ENCODE measurements around the gene CNTROB. TPM values are rescaled to one million over a fixed set of nuclear protein-coding genes. Genes with fewer than 3 reads are reported as not detected.

Gene CNTROB
- total and polyA plus RNA-seq, 10 of the 15 experiments (the other 5 are each of a cell fraction or from before 2014, with no cell fraction given) = 2.0 to 36.2 (median 28.2) TPM

- ChIA-PET POLR2A (interaction anchor here (1.4 to 2.1 kb wide), 3 partner anchors 10 to 56 kb away, joined by 3 to 6 read pairs (median 5); partner anchors contain the start of gene CNTROB), SMC1A (ENCODE audit: uncharacterized antibody, unreplicated experiment) (interaction anchor here (1.2 to 2.1 kb wide), 5 partner anchors 10 to 45 kb away, joined by 3 to 9 read pairs (median 3); no protein-coding TSS in a partner anchor), CTCF (interaction anchor here (1.2 to 2.1 kb wide), 4 partner anchors 10 to 82 kb away, joined by 3 to 6 read pairs (median 4); no protein-coding TSS in a partner anchor), RAD21 (ENCODE audit: unreplicated experiment) (no interaction called here)
- H3K4me3 ChIP-seq = no peak overlapping the region
- H3K27ac ChIP-seq (ENCODE audit: control insufficient read depth, insufficient read depth) = no peak overlapping the region
- 96% methylated on average over 6 of the region's 7 CpGs for WGBS (ENCODE audit: insufficient coverage, insufficient replicate concordance, low lambda C conversion rate, missing lambda C conversion rate)
- no peak for FAIRE-seq
- no peaks in the 10 kb centered on the region for H3K9me3 ChIP-seq (replicated peaks; ENCODE audit: control insufficient read depth, insufficient read depth, low read length)
- ATAC-seq = no peak
- no peak overlapping the region for H2AFZ ChIP-seq (ENCODE audit: control insufficient read depth, low read depth, low read length)
- no peak for DNase-seq (ENCODE audit: low read depth, low spot score)
- no TSS peak for BruUV-seq (replicated peaks)
- no peaks in the 10 kb centered on the region for H3K4me1 ChIP-seq (ENCODE audit: control insufficient read depth, insufficient read depth, low read length)
- no peaks in the 10 kb centered on the region for H4K20me1 ChIP-seq (ENCODE audit: control insufficient read depth, insufficient read depth)
- in situ Hi-C loops (cut with MboI) = no loop called here
- intact Hi-C loops (cut with micrococcal nuclease; ENCODE audit: unreplicated experiment) = no loop called here
- peaks cover 12 to 29% of the 10 kb centered on the region in 2 experiments for H3K36me3 ChIP-seq (ENCODE audit: control insufficient read depth in 2 of 2, insufficient read depth in 2 of 2, low read length in 1 of 2)
- no peak overlapping the region for H3K4me2 ChIP-seq (ENCODE audit: control insufficient read depth, insufficient read depth)
- no peaks in the 10 kb centered on the region for H3K79me2 ChIP-seq (ENCODE audit: control insufficient read depth, insufficient read depth, low read length)
- H3K27me3 ChIP-seq (replicated peaks in 1 of 2; ENCODE audit: control insufficient read depth in 2 of 2, insufficient read depth in 2 of 2, low read length in 1 of 2) = no peaks in the 10 kb centered on the region
- no peak overlapping the region for H3K9ac ChIP-seq (ENCODE audit: control insufficient read depth, insufficient read depth, low read length)
- TF ChIP-seq ZNF24 (IDR thresholded peaks at IDR 0.05) (no peak), CHD1 (IDR thresholded peaks at IDR 0.05; ENCODE audit: low read depth, low read length) (no peak), NFYA (IDR thresholded peaks at IDR 0.05; ENCODE audit: borderline replicate concordance, low read depth, low read length) (no peak), MAX (IDR thresholded peaks at IDR 0.05; ENCODE audit: low read depth, low read length) (no peak), HDAC2 (IDR thresholded peaks at IDR 0.05) (no peak), CEBPB (IDR thresholded peaks at IDR 0.05; ENCODE audit: borderline replicate concordance in 1 of 2, low read depth in 2 of 2, low read length in 2 of 2) (no peak), ZNF217 (IDR thresholded peaks at IDR 0.05) (no peak), BCLAF1 (IDR thresholded peaks at IDR 0.05) (no peak), ZBTB40 (IDR thresholded peaks at IDR 0.05; ENCODE audit: borderline replicate concordance) (no peak), ATF2 (IDR thresholded peaks at IDR 0.05; ENCODE audit: low read length) (no peak), MEF2B (IDR thresholded peaks at IDR 0.05; ENCODE audit: partially characterized antibody, poor library complexity, severe bottlenecking) (no peak), RUNX3 (IDR thresholded peaks at IDR 0.05; ENCODE audit: low read length) (no peak), CBX3 (IDR thresholded peaks at IDR 0.05; ENCODE audit: borderline replicate concordance, low read depth) (no peak)
These were observed 13.6 kb downstream of the CNTROB start for GRCh38 chr17:7945651-7946050.
